Stimulated activated CD4-positive, alpha-beta T cell treated with anti-CD3 and anti-CD28 coated beads, Interleukin-15, amount 100 ng/mL, for 1 hour (primary cell): ENCODE measurements around the gene YIPF4.
"Not testable (repeated sequence)": the region's sequence is repeated elsewhere in the genome, so short reads cannot be mapped to it uniquely, and the experiment has no call there.

Source experiments
- DNase-seq, 2 donors: peaks; one replicate each; pipeline ENCODE4 v3.0.0-alpha.2; 2020; ENCODE audit warnings: low read depth in 1 of 2, low spot score in 1 of 2

YIPF4 gene

DNA sequence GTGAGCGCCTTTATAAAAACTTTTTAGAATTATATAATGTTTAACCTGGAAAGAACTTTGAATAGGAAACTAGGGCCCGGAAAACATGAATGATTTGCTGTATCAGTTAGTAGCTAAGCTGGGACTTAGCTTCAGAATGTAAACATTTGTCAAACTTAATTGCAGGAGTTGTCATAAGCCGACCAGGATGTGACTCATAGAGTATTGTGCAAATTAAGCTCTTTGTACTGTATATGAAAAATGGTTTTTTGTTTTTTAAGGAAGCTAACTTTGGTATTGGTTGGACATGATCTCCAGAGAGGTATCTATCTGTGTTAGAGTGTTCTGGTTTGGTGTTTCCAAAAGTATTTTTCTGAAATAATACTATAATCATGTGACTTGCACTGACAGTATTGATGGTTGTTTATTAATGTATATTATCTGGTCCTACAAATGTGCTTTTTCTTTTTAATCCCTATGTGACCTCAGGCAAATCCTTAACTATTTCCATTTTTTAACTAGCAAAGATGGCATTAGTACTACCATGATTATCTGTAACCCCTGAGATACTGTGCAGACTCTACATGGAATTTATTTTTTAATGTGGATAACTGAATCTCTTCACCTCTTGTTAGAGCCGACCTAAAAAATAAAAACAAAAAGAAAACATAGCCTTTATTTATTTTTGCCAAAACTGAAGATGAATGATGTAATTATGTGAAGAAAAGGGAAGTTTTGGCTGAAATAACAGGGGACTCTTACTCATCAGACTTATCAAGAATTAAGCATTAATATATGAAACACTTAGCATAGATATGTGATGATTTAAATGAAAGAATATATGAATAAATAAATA, 11.7 kb downstream of the YIPF4 start:
- no peak for DNase-seq

DNA sequence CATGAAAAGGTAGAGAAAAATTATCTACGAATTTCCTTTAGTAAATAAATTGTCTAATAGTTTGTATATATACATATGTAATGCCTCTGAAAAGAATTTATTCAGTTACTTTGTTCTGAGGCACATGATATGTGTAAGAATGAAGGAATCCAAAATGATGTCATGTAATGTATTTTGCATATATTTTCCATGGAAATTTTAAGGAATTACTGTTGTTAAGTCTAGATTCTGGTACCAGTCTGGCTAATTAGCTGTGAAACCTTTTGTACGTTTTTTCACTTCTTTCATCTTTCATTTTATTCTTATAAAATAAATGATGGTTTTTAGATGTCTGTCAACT, 12.3 kb downstream of the YIPF4 start:
- no peak for DNase-seq

DNA sequence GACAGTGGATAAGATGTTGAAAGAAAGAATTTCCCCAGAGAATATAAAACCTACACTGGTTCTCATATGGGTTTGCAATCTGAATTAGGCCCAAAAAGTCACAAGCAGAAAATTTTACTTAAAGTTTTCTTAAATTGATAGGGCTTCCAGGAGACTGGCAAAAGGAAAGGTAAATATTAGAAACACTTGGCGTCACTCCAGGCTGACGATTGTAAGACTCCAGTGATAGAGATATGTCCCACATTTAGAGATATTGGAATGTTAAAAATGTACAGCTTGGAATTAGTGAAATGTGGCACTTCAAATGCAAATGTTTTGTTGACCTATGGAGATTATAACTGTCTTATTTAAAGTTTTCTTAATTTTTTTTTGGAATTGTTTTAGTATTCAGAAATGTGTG, 14.0 kb downstream of the YIPF4 start:
- DNase-seq: no peak

DNA sequence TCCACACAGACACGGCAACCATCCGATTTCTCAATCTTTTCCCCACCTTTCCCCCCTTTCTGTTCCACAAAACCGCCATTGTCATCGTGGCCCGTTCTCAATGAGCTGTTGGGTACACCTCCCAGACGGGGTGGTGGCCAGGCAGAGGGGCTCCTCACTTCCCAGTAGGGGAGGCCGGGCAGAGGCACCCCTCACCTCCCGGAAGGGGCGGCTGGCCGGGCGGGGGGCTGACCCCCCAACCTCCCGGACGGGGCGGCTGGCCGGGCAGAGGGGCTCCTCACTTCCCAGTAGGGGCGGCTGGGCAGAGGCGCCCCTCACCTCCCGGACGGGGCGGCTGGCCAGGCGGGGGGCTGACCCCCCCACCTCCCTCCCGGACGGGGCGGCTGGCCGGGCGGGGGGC, 15.8 kb downstream of the YIPF4 start:
- not testable (repeated sequence) for DNase-seq

DNA sequence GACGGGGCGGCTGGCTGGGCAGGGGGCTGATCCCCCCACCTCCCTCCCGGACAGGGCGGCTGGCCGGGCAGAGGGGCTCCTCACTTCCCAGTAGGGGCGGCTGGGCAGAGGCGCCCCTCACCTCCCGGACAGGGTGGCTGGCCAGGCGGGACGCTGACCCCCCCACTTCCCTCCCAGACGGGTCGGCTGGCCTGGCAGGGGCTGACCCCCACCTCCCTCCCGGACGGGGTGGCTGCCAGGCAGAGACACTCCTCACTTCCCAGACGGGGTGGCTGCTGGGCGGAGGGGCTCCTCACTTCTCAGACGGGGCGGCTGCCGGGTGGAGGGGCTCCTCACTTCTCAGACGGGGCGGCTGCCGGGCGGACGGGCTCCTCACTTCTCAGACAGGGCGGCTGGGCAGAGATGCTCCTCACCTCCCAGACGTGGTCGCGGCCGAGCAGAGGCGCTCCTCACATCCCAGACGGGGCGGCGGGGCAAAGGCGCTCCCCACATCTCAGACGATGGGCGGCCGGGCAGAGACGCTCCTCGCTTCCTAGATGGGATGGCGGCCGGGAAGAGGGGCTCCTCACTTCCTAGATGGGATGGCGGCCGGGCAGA, 16.4 kb downstream of the YIPF4 start:
- DNase-seq: not testable (repeated sequence)

DNA sequence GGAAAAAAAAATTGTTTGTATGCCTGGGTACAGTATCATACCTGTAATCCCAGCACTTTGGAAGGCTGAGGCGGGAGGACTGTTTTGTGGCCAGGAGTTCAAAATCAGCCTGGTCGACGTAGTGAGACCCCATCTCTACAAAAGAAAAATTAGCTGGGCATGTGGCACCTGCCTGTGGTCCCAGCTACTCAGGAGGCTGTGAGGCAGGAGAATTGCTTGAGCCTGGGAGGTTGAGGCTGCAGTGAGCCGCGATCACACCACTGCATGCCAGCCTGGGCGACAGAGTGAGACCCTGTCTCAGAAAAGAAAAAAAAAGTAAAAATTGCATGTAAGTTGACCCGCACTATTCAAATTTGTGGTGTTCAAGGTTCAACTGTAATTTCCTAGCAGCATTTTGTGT, 32.9 kb downstream of the YIPF4 start:
- DNase-seq: no peak

DNA sequence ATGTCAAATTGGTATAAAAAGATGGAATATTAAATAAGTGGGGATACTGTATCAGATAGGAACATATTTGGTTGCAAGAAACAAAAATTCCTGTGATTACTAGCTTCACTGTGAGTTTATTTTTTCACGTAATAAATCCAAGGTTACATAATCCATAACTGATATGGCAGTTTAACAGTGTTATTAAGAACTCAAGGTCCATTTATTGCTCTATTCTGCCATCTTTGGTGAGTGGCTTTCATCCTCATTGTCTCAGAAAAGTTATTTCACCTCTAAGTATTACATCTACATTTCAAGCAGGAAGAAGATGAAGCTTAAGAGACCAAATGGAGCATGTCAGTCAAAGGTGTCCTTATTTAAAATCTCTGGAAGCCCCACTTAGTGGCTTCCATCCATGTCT, 37.2 kb downstream of the YIPF4 start:
- DNase-seq: no peak

DNA sequence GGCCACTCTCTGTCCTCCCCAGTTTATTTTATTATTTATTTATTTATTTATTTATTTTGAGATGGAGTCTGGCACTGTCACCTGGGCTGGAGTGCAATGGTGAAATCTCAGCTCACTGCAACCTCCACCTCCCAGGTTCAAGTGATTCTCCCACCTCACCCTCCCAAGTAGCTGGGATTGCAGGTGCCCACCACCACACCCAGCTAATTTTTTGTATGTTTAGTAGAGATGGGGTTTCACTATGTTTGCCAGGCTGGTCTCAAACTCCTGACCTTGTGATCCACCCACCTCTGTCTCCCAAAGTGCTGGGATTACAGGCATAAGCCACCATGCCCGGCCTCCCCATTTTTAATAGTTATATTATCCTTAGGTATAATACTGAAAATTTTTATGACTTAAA, 51.0 kb downstream of the YIPF4 start:
- not testable (repeated sequence) for DNase-seq

DNA sequence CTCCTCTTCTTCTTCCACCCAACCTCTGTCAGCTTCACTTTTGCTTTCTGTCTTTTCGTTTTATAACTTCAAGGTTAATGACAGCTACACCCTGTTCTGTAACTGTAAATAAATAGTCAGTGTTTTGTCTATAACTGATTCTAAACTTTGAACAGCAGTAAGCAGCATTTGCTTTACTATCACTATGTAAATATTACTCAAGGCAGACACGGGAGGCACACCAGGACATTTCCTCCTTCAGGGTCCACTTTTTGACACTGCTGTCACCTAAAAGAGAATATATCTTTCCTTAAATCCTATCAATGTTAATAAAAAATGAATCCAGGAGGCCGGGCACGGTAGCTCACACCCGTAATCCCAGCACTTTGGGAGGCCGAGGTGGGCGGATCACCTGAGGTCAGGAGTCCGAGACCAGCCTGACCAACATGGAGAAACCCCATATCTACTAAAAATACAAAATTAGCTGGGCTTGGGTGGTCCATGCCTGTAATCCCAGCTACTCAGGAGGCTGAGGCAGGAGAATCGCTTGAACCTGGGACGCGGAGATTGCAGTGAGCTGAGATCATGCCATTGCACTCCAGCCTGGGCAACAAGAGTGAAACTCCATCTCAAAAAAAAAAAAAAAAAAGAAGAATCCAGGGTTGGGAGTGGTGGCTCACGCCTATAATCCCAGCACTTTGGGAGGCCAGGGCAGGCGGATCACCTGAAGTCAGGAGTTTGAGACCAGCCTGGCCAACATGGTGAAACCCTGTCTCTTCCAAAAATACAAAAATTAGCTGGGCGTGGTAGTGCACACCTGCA, 51.7 kb downstream of the YIPF4 start:
- not testable (repeated sequence) for DNase-seq

DNA sequence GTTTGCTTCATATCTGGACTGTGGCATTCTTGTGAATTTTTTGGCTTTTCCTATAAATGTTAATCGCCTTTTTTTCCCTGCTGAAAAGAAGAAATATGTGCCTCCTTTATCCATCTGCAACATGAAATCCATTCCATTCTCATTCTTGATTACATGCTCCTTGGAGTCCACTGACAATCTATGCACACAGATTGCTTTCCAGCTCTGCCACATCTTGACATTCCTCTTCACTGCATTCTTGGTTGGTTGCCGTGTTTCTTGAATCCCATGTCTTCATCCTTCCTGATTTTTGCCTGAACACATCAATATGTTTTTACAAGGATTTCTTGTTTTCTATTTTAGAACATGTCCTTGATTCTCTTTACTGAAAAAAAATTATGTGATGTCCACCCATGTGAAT, 52.4 kb downstream of the YIPF4 start:
- no peak for DNase-seq

DNA sequence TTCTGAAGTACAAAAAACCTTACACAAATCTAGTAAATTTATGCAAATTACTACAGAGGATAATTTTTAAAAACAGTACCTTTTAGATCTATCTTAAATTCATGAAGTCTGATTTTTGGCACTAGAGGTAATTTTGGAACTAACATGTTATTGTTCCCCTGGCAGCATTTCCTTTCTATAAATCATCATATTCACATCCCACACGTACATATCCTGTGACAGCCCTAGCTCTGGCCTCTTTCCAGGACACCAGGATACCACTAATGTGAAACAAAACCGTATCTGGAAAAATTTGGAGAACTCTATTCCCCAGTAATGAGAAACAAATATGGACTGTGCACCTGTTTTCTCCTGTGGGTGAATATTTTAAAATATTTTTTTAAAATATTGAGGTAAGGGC, 65.1 kb downstream of the YIPF4 start:
- no peak for DNase-seq

DNA sequence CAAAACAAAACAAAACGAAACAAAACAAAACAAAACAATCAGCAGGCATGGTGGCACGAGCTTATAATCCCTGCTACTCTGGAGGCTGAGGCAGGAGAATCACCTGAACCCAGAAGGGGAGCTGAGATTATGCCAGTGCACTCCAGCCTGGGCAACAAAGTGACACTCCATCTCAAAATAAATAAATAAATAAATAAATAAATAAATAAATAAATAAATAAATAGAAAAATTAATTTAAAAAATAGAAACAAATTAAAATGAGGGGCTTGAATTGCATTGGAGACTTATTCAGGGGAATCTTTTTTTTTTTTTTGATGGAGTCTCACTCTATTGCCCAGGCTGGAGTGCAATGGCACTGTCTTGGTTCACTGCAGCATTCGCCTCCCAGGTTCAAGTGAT, 73.1 kb downstream of the YIPF4 start:
- DNase-seq: not testable (repeated sequence)

DNA sequence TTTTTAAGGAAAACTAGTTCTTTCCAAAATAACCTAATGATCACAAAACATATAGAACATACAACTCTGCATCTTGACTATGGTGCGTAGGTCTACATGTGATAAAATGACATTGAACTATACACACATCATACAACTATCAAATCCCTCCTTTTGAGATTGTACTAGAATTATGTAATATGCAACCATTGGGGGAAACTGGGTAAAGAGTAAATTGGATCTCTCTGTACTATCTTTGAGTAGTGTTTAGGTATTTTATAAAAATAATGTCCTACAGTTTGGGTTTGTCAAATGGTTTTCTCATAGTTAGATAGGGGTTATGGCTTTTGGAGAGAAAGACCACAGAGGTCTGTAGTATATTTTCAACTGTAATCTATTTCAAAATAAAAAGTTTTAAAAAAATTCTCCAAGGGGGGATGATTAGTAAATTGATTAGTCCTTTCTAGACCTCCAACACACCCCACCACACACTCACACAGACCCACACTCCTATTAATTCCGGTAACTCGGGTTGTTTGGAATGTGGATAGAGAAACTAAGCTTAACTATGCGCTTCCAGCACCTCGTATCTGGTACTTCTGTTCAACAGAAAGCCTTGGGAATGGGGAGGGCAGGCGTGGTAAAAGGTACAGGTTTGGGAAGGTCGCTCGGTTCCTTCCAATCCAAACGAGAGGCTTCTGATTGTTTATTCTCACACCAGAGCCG, 78.4 kb downstream of the YIPF4 start:
- no peak for DNase-seq

DNA sequence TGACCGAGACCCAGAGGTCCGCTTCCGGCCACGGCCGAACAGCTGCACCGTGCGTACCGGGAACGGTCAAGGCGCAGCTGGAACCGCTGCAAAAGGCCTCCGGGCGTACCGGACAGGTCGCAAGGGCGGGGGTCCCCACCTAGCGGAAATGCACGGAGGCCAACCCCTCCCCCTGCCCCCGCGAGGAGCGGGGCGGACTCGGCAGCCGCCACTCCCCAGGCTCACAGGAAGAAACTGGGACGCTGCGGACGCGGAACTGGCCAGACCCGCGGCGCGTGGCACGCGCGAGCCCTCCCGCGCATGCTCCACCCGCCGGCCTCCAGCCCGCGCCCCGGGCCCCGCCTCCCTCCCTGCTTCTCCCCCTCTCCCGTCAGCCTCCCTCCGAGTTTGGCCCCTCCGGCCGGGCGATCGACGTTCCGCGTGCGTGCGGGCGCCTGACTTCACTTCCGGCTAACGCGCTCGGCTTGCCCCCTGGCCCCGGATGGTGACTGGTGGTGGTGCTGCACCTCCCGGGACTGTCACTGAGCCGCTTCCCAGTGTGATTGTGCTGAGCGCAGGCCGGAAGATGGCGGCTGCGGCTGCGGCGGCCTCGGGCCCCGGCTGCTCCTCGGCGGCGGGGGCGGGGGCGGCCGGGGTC, 79.1 kb downstream of the YIPF4 start, which contains the start of gene BIRC6:
Gene BIRC6, plus strand, starts transcription at position 343 of the 637 bp plus-strand sequence. Its CDS starts 139 bp downstream, at position 482.
- DNase-seq: peak; percentile 81 to 91

DNA sequence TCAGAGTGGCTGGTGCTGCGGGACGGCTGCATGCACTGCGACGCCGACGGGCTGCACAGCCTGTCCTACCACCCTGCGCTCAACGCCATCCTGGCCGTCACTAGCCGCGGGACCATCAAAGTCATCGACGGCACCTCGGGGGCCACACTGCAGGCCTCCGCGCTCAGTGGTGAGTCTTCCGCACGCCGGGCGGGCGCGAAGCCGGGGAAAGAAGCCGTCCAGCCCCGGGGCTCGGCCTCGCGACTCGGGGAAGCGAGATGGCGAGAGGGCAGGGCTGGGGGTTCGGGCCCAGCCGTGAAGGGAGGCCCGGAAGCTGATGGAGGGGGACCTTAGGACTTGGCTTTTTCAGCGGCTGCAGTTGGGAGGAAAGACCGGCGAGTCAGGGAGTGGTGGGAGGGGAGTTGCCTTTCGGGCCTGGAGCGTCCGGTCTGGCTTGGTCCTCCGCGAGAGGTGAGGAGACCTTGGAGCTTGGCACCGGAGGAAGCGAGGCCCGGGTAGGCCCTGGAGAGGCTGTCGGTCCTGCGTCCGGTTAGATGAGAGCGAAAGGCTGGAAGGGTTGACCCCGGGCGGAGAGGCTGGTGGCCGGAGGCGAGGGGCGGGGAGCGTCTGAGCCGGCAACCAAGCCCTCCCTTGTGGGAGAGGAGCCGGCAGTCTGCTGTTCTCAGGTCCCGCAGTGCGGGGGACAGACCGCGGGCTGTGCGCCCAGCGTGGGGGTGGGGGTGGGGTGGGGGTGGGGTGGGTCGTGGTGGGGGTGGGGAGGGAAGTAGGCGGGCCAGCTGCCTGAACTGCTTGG, 79.8 kb downstream of the YIPF4 start:
- peak in 1 of 2 donors; percentile 22 for DNase-seq

DNA sequence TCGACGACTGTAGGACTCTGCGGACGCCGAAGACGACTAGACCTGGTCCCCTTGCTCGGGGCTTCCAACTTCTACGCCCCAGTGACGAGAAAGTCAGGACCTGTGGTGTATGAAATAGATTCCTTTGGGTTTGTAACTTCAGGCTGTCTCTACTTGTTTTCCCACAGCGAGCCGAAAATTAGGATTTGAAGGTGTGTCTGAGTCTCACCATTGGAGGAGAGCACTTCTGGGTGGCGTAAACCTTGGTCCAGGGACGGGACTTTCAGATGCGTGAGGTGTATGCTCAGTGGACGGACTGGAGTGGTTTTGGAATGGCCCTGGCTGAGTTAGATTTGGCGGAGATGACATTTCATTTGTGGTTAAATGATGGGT, 80.4 kb downstream of the YIPF4 start:
- no peak for DNase-seq

DNA sequence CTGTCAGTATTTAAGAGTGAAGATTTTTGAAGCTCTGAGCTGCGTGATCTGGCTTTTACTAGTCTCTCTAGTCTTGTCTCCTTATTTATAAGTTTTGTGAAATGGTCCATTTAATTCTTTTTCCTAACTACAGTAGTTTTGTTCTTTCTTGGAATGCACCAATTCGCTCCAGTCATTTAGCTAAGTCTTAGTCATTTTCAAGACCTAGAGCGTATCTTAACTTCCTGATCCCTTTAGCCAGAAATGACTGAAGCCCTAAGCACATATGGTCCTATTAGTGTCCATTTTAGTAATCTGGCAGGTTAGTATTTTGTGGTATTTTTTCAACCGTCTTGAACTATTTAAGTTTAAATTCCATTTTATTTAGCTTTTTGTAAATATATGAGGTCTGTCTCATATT, 82.7 kb downstream of the YIPF4 start:
- DNase-seq: no peak

DNA sequence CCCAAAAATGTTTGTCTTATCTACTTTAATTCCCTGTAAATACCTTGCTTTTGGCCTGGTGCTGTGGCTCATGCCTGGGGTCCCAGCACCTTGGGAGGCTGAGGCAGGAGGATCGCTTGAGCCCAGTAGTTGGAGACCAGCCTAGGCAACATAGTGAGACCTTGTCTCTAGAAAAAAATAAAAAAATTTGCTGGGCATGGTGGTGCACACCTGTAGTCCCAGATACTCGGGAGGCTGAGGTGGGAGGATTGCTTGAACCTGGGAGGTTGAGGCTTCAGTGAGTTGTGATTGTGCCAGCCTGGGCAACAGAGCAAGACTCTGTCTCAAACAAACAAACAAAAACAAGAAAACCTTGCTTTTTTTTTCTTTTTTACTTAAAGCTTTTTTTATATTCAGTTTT, 85.3 kb downstream of the YIPF4 start:
- not testable (repeated sequence) for DNase-seq

DNA sequence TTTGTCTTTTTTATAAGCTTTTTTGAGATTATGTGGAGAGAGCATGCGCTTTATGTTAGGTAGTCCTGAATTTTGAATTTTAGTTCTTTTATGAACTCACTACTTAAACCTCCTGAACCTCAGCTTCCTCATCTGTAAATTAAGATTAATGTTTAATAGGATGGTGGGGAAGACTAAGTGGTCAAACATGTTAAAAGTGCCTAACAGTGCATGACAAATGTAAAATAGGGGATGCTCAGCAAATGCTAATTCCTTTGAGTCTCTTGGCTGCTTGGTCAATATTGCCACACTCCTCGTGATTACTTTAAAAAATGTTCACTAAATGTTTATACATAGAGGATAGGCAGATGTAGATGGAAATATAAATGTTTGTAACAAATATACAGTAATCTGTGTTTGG, 85.9 kb downstream of the YIPF4 start:
- no peak for DNase-seq

DNA sequence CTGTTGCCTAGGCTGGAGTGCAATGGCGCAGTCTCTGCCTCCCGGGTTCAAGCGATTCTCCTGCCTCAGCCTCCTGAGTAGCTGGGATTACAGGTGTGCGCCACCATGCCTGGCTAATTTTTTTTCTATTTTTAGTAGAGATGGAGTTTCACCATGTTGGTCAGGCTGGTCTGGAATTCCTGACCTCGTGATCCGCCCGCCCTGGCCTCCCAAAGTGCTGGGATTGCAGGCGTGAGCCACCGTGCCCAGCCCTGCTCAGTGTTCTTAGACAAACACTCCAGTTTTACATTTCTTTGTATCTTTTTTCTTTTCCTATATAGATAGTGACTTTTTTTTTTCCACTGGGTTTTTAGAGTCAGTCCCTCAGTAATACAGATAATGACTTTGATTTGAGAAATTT, 86.6 kb downstream of the YIPF4 start:
- DNase-seq: not testable (repeated sequence)
